Tibial artery (tissue), 4 donors: ENCODE results near the gene PXYLP1.

Source experiments
- DNase-seq, 2 donors: peaks; one replicate each; pipeline ENCODE4 v3.0.0-alpha.2; 2019
- H3K27ac ChIP-seq, 2 donors: fragments of 200-600 bp; sonication (generic) in 1 of 2; 1 replicate in 1 of 2; 2 replicates in 1 of 2; pipeline ENCODE4 v1.5.1; 2018 to 2019; ENCODE audit warnings: mild to moderate bottlenecking in 1 of 2
- H3K27me3 ChIP-seq, 2 donors: fragments of 200-600 bp; sonication (generic) in 1 of 2; one replicate each; pipeline versions ENCODE4 v1.5.1 to v1.6.0; 2016 to 2019
- H3K36me3 ChIP-seq, 3 donors: fragments of 200-600 bp; sonication (generic) in 2 of 3; one replicate each; pipeline ENCODE4 v1.5.1; 2016 to 2019; ENCODE audit warnings: mild to moderate bottlenecking in 2 of 3
- H3K4me1 ChIP-seq, 4 donors: fragments of 200-600 bp; sonication (generic) in 2 of 4; 1 replicate in 3 of 4; 2 replicates in 1 of 4; pipeline ENCODE4 v1.5.1; 2016 to 2019
- H3K4me3 ChIP-seq, 2 donors: fragments of 200-600 bp; sonication (generic) in 1 of 2; 1 replicate in 1 of 2; 2 replicates in 1 of 2; pipeline ENCODE4 v1.5.1; 2018 to 2019; ENCODE audit warnings: mild to moderate bottlenecking in 2 of 2
- H3K9me3 ChIP-seq, 3 donors: fragments of 200-600 bp; sonication (generic) in 1 of 3; one replicate each; pipeline ENCODE4 v1.5.1; 2016 to 2019
- intact Hi-C: fragments of 100-400 bp; cut with DNase I; formaldehyde crosslinking; loops from one replicate; pipeline ENCODE4 v1.15.0; 2023; ENCODE audit warnings: low total_unique reads
- TF ChIP-seq, protein P1 (sequence below), 2 experiments: fragments of 200-600 bp in 1 of 2; fragments of 450-650 bp in 1 of 2; IDR thresholded peaks; one replicate each; pipeline ENCODE4 v1.5.1; 2017 to 2019; ENCODE audit warnings: antibody characterized with exemption in 2 of 2, mild to moderate bottlenecking in 1 of 2, moderate library complexity in 1 of 2

The PXYLP1 gene

DNA sequence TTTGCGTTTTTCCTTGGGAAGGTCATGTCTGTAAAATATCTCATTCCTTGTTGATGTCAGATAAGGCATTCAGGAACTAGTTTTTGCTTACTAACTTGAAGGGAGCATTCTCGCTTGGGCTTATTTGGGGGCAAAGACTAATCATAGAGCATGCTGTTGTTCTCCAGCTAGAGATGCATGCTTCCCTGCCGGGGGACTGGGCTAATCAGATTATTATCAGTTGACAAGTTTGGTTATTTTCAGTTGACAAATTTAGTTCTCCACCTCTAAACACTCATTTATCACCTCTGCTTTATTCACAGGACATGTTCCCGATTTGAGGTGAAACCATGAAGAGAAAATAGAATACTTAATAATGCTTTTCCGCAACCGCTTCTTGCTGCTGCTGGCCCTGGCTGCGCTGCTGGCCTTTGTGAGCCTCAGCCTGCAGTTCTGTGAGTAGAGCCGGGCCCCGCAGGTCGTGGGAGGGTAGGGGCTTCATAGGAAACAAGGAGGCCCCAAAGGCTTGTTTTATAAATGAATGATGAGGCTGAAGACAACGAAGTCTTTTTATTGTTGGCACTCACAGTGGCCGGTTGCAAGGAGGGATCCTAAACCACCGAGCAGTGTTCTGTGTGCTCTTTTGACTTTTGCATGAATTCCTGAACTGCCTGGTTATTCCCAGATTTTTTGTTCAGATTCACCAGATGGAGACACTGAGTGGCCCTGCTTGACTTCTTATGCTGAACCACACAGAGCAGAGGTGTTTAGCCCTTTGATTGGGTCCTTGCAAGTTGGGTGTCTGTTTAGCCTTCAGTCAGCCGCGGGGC lies 28.4 kb downstream of the PXYLP1 start:
- Histone ChIP-seq H3K4me1 (peaks cover 0 to 28% (median 4%) of the 10 kb centered on the region in 4 donors), H3K4me3 (no peak overlapping the region), H3K27ac (no peak overlapping the region), H3K27me3 (no peaks in the 10 kb centered on the region), H3K36me3 (peaks cover 0 to 29% (median 10%) of the 10 kb centered on the region in 3 donors), H3K9me3 (no peaks in the 10 kb centered on the region)
- TF ChIP-seq, protein P1, sequence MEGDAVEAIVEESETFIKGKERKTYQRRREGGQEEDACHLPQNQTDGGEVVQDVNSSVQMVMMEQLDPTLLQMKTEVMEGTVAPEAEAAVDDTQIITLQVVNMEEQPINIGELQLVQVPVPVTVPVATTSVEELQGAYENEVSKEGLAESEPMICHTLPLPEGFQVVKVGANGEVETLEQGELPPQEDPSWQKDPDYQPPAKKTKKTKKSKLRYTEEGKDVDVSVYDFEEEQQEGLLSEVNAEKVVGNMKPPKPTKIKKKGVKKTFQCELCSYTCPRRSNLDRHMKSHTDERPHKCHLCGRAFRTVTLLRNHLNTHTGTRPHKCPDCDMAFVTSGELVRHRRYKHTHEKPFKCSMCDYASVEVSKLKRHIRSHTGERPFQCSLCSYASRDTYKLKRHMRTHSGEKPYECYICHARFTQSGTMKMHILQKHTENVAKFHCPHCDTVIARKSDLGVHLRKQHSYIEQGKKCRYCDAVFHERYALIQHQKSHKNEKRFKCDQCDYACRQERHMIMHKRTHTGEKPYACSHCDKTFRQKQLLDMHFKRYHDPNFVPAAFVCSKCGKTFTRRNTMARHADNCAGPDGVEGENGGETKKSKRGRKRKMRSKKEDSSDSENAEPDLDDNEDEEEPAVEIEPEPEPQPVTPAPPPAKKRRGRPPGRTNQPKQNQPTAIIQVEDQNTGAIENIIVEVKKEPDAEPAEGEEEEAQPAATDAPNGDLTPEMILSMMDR (IDR thresholded peaks at IDR 0.05) = no peak
- intact Hi-C loops = no loop called here
- peak in 1 of 2 donors; percentile 16 for DNase-seq

DNA sequence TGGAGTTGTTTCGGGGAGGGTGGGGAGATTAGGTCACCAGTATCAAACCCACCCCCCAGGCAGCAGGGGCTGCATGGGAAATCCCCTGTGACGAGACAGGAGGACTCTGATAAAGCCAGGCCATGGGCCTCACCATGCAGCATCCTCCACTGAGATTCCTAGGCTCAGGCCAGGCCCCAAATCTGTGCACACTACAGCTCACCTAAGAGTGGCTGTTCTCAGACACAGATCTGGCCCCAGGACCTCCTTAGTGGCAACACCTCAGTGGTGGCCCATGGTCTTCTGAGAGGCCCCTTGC lies 29.0 kb downstream of the PXYLP1 start:
- Histone ChIP-seq H3K27ac (no peak overlapping the region), H3K9me3 (no peaks in the 10 kb centered on the region), H3K27me3 (no peaks in the 10 kb centered on the region), H3K36me3 (peaks cover 0 to 35% (median 10%) of the 10 kb centered on the region in 3 donors), H3K4me1 (peaks cover 0 to 23% (median 4%) of the 10 kb centered on the region in 4 donors), H3K4me3 (no peak overlapping the region)
- DNase-seq = peak in 1 of 2 donors; percentile 43
- intact Hi-C loops = no loop called here
- TF ChIP-seq, protein P1 (IDR thresholded peaks at IDR 0.05) = no peak

DNA sequence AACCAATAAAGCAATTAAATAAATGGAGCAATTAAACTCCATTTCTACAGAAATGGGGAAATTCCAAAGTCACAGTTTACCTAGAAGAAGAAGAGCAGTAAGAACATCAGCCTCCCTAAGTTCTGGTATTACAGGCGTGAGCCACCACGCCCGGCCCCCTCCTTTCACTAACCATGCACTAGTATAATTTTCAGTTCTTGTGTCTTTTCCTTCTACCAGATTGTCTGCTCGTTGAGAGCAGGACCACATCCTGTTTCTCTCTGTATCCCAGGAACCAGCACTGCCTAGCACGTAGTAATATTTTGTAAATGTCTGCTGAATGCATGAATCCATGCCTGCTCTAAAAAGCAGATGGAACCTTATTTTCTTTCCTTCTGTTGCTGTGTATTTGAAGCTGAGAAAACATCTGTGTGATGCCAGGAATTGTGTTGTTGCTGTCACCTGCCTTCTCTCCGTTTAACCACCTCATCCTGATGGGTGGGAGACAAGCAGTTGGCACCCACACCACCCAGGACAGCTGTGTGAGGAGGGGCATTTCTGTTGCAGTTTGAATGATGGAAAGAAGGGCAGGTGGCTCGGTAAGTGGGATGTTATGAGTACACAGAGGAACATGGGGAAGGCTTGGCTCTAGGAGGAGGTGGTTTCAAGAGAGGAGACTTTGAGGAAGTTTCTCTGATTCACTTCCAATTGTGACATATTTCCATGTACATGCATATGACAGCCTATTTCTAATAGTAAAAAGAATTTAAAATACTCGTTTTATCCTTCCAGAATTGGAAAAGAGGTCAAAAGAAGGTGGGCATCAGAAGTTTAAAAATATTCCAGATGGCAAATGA lies 30.1 kb downstream of the PXYLP1 start:
- H3K27me3 ChIP-seq = no peaks in the 10 kb centered on the region
- DNase-seq = peak in 1 of 2 donors; percentile 19
- H3K27ac ChIP-seq = peak overlapping the region; percentile 52 to 58
- H3K4me1 ChIP-seq = peaks cover 0 to 19% (median 4%) of the 10 kb centered on the region in 4 donors
- TF ChIP-seq, protein P1 (IDR thresholded peaks at IDR 0.05) = no peak
- no peaks in the 10 kb centered on the region for H3K9me3 ChIP-seq
- H3K36me3 ChIP-seq = peaks cover 0 to 38% (median 10%) of the 10 kb centered on the region in 3 donors
- intact Hi-C loops = no loop called here
- H3K4me3 ChIP-seq = no peak overlapping the region

DNA sequence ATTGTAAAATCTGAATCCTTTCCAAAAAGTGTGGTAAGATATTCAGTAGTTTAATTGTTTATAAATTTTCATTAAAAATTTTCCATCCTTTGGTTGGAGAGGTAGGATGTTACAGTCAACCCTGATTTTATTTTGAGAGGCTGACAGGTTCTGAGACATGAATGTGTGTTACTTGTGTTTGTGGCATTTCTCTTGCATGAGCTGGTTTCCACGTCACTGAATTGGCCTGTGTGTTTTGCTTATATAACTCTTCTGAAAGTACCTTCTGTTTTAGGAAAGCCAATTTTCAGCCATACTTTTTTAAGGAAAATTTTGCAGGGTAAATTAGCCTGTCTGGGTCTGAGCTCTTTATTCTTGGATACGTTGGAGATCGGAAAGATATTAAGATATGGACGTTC lies 30.7 kb downstream of the PXYLP1 start:
- peak overlapping the region; percentile 52 to 58 for H3K27ac ChIP-seq
- H3K4me3 ChIP-seq = no peak overlapping the region
- no peaks in the 10 kb centered on the region for H3K9me3 ChIP-seq
- H3K4me1 ChIP-seq = peaks cover 0 to 24% (median 4%) of the 10 kb centered on the region in 4 donors
- TF ChIP-seq, protein P1 (IDR thresholded peaks at IDR 0.05) = no peak
- DNase-seq = peak in 1 of 2 donors; percentile 54
- H3K27me3 ChIP-seq = no peaks in the 10 kb centered on the region
- peaks cover 0 to 38% (median 10%) of the 10 kb centered on the region in 3 donors for H3K36me3 ChIP-seq
- intact Hi-C loops = no loop called here

DNA sequence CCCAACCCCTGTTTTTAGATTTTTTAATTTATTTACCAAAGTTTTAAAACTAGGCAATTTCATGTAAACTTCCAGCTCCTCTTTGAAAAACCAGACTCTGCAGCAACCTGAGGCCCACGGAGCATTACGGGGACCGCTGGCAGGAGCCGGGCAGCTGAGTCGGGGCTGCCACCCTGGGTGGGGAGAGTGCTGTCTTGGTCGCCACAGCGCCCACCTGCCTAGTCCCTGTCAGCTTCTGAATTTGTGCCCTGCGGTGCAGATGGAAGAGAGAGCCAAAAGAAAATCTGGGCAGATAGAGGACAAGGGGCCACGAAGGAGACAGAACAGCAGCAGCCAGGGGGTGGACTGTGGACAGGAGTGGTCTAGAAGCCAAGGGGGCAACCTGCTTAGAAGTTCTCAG lies 34.6 kb downstream of the PXYLP1 start:
- DNase-seq = peak in 1 of 2 donors; percentile 50
- H3K36me3 ChIP-seq = peaks cover 0 to 25% (median 0%) of the 10 kb centered on the region in 3 donors
- intact Hi-C loops = no loop called here
- H3K4me3 ChIP-seq = no peak overlapping the region
- H3K27ac ChIP-seq = no peak overlapping the region
- H3K27me3 ChIP-seq = no peaks in the 10 kb centered on the region
- no peaks in the 10 kb centered on the region for H3K9me3 ChIP-seq
- TF ChIP-seq, protein P1 (IDR thresholded peaks at IDR 0.05) = no peak
- peaks cover 0 to 35% (median 6%) of the 10 kb centered on the region in 4 donors for H3K4me1 ChIP-seq
